ENCODE measurements around the gene YTHDF2.
"Not testable (repeated sequence)": the region's sequence is repeated elsewhere in the genome, so short reads cannot be mapped to it uniquely, and the experiment has no call there.

Gene YTHDF2

DNA sequence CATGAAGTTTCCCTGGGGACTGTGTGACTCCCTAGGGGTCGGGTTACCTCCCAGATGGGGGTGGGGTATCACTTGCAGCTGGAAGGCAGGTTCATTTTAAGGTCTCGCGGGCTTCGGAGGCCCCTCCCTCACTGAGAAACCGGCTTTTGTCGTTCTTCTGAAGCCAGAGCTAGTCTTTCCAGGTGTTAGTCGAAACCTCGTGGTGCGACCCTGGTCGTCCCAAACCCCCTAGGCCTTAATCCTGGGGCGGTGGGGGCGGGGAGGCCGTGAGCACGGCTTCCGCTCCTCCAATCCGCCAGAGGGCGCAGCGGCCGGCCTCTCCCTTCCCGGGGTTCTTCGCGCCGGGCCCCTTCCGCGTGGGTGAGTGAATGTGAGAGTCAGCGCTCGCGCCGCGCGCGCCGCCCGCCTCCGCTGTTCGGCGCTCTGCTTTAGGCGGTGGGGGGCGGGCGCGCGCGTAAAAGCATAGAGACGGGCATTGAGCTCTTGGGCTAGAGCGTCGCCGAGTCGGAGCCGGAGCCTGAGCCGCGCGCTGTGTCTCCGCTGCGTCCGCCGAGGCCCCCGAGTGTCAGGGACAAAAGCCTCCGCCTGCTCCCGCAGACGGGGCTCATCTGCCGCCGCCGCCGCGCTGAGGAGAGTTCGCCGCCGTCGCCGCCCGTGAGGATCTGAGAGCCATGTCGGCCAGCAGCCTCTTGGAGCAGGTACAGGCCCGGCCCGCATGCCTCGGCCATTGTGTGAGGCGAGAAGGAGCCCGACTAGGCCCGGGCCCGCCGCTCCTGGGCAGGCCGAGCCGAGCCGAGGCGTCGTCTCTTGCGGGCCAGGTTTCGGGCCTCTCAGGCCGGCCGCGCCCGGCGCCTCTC lies at the start of gene YTHDF2:
Gene YTHDF2 (plus strand): TSS at position 491 of the 857 bp plus-strand sequence. CDS start 181 bp downstream, at position 672.
- peak; percentile 93 for DNase-seq

DNA sequence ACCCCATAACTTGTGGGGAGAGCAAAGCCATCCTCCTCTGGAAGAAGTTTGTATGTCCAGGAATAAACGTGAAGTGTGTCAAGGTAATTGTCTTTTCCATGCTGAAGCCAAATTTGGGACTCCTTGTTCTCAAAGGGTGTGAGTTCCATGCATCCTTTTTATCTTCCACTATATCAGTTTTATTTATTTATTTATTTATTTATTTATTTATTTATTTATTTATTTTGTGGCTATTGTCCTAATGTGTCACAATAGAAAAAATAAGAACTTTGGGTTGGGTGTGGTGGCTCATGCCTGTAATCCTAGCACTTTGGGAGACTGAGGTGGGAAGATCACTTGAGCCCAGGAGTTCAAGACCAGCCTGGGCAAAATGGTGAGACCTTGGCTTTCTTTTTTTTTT lies 45.1 kb upstream of the YTHDF2 start:
- not testable (repeated sequence) for DNase-seq

DNA sequence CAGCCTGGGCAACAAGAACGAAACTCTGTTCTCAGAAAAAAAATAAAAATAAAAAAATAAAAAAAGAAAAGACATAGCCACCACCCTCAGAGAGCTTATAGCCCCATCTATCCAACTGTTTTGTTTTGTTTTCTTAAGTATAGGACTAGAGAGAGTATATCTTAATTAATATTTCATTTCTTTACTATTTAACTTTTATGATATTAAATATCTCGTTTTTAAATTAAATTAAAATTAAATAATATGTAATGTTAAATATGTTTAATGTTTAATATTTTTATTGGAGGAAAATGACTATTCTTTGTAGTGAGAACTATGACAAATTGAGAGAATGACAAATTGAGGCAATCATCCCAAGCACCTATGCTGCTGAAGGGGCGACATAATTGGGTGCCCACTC lies 33.1 kb upstream of the YTHDF2 start:
- DNase-seq: no peak

DNA sequence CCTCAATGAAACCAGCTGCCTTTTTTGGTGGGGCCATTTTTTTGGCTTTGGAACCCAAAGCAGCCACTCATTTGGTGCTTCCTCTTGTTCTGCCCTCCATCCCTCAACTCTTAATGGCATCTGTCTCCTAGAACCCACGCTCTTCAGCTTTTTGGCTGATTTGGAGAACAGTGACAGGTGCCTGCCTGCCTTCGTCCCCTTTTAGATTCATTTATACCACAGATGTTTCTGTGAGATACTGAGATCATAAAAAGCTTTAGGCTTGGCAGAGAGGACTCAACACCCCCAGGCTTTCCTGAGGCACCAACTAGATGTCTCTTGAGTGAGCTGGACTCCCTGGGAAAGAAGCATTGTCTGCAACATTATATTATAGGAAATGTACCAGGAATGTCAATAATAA lies 20.4 kb upstream of the YTHDF2 start:
- DNase-seq: no peak

DNA sequence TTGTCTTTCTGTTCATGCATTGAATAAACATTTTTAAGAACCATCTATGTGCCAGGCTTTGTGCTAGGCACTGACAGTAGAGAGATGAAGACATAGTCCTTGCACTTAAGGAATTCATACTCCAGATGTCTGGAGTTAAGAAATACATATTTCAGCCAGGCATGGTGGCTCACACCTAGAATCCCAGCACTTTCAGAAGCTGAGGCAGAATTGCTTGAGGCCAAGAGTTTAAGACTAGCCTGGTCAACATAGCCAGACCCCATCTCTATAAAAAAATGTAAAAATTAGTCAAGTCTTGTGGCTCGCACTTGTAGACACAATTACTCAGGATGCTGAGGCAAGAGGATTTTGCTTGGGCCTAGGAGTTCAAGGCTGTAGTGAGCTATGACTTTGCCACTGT lies 18.6 kb upstream of the YTHDF2 start:
- no peak for DNase-seq

DNA sequence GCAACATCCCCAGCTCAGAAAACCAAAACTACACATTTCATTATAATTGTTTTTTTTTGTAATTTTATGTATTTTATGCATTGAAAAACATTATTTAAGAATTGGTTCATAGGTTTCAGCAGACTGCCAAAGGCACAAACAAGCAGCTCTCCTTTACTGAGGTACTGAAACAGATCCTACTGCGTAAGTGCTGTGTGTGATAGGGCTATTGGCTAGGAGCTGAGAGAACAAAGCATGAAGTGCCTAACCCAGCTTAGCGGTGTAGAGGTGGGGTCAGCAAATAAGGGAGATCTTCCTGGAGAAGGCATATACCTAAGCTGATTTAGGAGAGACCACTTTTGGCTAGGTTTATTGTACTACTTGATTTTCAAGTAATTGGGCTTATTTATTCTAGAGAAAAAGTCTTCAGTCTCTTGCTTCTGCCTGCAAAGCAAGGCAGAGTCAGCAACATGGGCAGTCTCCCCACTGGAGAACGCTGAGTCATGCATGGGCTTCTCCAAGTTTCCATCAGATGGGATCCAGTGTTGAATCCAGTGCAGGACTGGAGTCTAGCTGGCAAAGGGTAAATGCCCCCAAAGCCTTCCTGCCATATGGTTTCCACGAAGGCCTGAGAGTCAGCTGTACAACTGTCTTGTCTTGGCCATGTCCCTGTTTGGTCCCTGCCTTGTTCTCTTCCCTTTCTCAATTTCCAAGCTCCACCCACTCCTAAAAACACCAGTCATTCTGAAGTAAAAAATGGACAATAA lies 18.0 kb upstream of the YTHDF2 start:
- DNase-seq: no peak

DNA sequence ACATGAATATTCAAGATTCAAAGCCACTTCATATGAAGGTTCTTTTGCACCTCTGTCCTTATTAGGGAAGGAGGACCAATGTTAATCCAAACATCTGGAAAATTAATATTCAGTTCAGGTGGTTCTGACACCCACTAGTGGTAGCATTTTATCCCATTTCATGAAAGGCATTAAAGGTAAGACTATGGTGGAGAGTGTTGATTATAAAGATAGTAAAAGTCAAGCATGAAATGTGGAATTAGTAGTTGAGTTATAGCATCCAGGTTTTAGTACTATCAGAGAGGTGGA lies 17.5 kb upstream of the YTHDF2 start:
- DNase-seq: no peak

DNA sequence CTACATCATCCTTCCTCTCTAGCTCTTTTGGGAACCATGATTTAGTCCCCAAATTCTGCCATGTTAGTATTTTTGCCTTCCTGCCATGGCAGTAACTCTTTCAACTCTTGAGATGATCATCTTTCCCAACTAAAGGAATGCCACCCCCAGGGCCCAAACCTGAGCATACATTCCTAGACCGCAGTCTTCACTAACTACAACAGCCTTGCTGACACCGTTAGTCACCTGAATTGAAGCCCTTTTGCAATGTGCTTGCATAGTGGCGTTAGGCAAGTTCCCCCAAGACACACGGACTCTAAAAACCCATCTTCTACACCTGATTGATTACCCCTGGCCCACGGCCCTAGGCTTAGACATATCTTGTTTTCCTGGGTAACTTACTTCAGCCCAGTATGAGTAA lies 16.4 kb upstream of the YTHDF2 start:
- DNase-seq: no peak

DNA sequence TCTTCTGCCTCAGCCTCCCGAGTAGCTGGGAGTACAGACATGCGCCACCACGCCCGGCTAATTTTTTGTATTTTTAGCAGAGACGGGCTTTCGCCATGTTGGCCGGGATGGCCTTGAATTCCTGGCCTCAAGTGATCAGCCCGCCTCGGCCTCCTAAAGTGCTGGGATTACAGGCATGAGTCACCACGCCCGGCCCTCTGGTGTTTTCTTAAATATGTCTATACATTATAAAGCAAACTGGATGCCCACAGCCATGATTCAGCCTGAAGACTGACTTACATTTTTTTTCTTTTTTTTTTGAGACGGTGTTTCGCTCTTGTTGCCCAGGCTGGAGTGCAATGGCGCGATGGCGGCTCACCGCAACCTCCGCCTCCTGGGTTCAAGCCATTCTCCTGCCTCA lies 14.8 kb upstream of the YTHDF2 start:
- DNase-seq: not testable (repeated sequence)

DNA sequence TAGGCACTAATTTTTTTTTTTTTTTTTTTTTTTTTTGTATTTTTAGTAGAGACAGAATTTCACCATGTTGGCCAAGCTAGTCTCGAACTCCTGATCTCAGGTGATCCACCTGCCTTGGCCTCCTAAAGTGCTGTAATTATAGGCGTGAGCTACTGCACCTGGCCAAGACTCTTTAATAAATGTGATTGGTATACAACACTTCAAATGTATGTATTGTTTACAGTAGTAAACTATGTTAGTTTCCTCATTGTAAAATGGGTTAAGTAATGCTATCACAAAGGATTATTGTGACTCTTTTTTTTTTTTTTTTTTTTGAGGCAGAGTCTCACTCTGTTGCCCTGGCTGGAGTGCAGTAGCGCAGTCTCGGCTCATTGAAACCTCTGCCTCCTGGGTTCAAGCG lies 11.4 kb upstream of the YTHDF2 start:
- not testable (repeated sequence) for DNase-seq

DNA sequence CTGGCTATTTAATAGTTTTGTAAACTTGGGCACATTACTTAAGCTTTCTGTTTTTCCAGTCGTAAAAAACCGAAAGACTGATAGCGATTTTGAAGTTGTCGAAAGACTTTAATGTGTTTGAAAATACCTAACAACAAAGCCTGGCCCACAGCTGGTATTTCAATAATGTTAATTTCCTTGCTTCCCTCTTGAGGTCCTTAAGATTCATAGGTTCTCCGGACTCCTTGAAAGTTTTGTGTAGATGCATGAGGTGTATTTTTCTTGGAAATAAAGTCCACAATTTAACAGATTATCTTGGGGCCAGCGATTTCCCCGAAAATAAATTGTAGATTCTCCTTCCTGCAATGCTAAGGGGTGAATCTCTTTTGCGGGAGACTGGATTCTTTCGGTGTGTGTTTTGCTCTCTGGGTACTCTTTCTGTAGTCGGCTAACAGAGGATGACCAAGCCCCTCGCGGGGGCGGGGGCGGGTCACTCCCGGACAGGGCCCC lies 735 bp upstream of the YTHDF2 start:
- DNase-seq: no peak

DNA sequence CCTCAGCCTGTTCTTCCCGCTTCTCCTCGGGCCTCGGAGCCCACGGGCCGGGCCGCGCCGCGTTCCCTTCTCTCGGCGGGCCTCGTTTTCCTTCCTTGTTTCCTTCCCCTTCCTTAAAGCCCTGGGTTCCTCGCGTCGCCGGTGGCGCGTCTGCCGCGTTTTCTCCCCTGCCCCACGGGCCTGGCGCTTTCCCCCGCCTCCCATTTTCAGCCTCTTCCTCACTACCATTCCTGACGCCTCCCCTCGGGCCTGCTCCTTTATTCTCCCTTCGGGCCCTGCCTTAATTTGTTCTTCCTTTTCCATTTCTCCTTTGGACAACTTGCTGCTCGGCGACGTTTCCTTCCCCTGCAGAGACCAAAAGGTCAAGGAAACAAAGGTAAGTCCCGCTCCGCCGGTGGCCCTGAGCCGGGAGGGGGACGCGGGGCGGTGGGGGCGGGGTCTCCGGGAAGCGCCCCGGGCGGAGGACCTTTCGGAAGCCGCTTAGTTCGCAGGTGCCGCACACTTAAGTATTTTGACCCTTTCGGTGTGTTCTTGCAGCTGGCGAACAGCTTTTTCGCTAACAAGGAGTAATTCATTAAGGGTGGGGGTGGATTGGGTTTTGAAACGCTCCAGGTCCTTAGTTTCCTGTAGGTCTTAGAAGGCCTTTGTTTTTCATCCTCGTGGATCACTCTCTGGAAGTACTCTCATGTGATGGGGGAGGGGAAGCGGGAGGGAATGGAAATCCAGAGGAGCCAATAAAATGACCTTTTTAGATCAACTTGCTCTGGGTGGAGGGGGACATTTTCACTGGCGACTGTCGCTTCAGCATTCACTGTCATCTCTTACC lies 780 bp downstream of the YTHDF2 start:
- DNase-seq: peak; percentile 64

DNA sequence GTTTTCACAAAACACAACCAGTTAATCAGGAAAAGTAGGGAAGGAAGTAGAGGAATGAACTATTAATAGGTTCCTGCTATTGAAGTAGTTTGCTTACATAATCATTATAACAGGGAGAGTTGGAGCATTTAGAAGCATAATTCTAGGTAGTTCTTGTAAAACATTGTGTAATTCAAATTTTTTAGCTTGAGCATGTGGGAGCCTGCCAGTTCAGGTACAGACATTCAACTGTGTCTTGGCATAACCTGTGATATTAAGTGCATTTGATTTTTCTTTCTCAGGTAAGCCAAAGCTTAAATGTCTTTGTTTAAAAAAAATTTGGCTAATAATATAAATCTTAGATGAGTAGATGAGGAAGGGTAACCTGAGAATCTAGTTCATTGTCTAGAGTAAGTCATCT lies 3.4 kb downstream of the YTHDF2 start:
- no peak for DNase-seq

DNA sequence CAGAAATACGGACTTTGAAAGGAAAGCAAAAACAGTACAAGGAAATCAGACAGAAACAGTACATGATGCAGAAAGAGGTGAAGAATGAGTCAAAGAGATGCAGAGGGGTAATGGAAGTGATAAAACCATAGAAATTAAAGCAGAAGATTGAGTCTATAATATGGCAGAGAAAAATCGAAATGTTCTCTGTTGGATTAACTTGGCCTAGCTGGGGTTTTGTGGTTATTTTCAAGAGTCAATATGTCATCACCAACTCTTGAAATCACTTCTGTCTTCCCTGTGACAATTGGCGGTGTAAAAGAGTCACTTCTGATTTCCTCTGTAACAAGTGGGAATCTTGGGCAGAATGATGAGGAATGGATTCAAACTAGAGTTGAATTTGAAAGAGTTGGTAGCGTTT lies 7.4 kb downstream of the YTHDF2 start:
- no peak for DNase-seq

DNA sequence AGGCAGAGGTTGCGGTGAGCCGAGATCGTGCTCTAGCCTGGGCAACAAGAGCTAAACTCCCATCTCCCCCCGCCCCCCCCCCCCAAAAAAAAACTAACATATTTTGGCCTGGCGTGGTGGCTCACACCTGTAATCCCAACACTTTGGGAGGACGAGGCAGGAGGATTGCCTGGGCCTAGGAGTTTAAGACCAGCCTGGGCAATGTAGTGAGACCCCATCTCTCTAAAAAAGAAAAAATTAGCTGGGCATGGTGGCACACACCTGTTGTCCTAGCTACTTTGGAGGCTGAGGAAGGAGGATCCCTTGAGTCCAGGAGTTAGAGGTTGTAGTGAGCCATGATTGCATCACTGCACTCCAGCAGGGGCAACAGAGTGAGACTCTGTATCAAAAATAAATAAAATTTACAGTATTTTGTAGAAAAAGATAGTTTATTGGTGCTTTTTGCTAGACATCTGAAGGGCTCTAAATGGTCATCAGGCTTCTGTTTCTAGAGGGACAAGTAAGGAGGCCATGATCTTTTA lies 9.0 kb downstream of the YTHDF2 start:
- DNase-seq: no peak

DNA sequence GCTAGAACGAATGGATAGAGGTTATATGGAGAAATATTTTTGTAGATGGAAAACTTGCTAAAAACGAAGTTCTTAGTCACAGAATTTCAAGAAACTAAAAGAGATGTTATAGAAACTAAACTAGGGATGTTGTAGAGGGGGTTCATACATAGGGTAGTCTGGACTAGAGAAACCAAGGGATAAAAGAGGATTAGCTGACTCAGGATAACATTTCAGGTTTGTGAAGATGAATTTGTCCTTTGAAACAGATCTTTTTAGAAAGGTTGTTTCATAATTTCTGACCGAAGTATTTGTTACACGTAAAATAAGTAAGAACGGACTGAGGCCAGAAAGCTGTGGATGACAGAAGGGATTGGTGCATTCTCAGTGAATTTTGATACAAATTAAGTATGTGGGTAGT lies 13.6 kb downstream of the YTHDF2 start:
- no peak for DNase-seq

DNA sequence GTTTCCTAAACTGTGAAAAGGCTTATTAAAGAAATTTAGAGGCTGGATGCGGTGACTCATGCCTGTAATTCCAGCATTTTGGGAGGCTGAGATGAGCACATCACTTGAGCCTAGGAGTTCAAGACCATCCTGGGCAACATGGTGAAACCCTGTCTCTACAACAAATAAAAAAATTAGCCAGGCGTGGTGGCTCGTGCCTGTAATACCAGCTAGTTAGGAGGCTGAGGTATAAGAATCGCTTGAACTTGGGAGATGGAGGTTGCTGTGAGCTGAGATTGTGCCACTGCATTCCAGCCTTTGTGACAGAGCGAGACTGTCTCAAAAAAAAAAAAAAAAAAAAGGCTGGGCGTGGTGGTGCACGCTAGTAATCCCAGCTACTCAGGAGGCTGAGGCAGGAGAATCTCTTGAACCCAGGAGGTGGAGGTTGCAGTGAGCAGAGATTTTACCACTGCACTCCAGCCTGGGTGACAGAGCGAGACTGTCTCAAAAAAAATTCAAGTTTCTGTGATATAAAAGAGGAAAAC lies 14.1 kb downstream of the YTHDF2 start:
- not testable (repeated sequence) for DNase-seq

DNA sequence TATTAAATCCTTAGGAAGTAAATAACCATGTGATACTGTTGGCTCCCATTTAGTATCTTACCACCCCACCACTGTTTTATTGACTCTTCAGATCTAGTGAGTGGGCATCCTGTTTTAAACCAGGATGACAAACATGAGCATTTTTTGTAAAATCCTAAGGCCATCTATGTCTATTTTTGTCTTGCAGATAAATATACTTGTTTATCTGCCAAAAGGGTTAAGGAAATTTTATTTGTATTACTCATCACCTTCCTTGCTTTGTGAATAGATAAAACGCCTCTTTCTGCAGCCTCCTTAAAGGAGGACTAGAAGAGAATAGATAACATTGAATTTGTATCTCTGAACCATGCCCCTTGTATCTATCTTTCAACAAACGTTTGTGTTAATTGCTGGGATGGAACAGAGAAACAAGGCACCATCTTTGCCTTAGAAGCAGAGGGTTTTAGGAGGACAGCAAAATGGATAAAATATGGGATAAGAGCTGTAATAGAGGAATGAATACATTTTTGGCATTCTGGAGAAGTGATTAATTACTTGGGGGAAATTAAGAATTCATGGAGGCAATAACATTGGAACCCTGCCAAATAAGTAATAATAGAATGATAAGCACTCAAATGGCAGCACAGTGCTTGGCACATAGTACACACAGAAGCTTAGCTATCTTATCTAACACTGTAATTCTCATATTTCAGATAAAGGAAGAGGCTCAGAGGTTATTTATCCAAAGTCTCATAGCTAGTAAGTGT lies 14.7 kb downstream of the YTHDF2 start:
- no peak for DNase-seq

DNA sequence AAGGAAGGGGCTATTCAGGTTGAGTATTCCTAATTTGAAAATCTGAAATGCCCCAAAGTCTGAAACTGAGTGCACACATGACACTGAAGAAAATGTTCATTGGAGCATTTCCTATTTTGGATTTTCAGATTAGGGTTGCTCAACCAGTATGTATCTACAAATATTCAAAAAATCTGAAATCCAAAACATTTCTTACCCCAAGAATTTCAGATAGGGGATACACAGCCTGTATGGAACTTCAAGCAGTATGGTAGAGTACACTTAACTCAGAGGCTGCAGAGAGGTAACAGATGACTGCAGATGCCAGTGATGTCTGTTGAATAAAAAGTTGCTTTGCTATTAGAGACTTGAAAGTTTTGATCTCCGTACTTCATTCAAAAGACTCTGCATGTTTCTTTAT lies 19.0 kb downstream of the YTHDF2 start:
- DNase-seq: no peak

DNA sequence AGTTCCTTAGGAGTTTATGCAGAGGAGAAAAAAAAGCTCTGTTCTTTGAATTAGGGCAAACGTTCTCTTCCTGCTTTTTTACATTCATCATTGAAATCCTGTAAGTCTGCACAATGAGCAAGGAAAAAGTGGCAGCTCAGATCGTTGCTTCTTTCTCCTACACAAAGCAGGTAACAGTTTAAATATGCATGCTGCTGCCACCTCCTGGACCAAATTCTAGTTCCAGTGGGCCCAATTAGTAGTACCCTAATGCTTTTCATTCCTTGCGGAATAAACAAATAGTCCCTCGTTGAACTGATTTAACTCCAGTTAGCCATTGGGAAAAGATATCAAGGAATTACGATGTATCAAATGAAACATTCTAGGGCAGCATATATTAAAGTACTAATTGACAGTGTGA lies 20.1 kb downstream of the YTHDF2 start:
- no peak for DNase-seq

DNA sequence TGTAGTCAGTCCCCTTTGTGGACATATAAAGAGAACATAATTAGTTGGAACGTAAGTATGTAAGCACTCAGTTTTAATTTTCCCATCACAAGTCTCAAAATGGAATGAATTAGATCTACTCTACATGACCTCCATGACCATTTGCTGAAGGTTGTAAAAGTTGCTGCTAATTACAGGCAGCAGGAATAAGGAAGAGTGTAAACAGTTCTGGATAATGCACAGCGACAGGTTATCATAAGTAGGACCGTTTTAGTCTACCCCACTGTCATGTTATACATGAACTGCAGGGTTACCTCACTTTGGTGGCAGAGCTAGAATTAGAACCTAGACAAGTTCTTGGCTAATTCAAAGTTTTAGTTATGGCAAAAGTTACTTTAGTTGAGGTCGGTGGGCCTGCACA lies 21.7 kb downstream of the YTHDF2 start:
- no peak for DNase-seq

DNA sequence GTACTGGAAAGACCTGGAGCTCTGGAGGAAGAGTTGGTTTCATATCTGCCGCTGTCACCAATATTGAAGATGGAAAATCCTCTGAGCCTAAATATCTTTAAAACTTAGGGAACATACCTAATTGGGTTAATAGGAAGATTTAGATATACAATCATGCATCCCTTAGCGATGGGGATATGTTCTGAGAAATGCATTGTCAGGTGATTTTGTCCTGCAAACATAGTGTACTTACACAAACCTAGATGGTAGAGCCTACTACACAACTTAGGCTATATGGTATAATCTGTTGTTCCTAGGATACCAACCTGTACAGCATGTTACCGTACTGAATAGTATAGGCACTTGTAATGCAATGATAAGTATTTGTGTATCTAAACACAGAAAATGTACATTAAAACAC lies 22.5 kb downstream of the YTHDF2 start:
- DNase-seq: no peak

All from NCI-H146 (cell line).